ENCODE data around the gene SLC13A3. TPM values are rescaled to one million over a fixed set of nuclear protein-coding genes. Genes with fewer than 3 reads are reported as not detected.

SLC13A3 gene
- total RNA-seq, 1 donor from 2014 or later: 1.6 TPM

DNA sequence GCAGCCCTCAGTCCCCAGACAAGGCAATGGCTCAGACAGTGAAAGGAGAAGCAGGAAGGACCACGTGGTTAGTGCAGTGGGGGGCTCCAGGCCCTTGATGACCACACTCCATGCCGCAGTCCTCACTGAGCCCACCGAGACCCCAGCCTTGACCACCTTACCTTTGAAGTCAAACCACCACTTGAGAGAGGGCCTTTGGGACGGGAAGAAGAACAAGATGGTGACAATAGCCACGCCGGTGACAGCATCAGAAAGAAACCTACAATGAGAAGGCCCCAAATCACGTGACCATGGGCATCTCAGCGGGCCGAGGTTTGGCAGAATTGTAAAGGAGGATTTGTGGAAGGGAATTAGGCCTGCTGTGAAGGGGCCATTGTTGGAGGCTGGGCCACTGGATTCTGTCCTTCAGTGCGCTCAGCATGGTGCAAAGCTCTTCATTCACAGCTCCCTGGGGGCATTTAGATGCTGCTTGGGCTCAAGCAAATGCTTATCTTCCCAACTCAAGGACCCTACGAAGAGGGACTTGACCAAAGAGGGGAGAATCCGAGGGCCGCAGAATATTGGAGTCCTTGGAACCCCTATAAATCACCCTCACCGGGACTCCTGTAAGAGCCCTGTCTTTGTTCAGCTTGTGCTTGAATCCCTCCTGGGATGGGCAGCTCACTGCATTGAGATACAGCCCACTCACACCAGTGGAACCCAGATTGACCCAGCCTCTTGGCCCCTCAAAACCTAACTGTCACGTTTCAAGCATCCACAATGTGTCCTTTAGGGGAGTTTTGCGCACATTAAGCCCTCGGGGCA lies 67.6 kb downstream of the SLC13A3 start:
- TF ChIP-seq, protein P1, sequence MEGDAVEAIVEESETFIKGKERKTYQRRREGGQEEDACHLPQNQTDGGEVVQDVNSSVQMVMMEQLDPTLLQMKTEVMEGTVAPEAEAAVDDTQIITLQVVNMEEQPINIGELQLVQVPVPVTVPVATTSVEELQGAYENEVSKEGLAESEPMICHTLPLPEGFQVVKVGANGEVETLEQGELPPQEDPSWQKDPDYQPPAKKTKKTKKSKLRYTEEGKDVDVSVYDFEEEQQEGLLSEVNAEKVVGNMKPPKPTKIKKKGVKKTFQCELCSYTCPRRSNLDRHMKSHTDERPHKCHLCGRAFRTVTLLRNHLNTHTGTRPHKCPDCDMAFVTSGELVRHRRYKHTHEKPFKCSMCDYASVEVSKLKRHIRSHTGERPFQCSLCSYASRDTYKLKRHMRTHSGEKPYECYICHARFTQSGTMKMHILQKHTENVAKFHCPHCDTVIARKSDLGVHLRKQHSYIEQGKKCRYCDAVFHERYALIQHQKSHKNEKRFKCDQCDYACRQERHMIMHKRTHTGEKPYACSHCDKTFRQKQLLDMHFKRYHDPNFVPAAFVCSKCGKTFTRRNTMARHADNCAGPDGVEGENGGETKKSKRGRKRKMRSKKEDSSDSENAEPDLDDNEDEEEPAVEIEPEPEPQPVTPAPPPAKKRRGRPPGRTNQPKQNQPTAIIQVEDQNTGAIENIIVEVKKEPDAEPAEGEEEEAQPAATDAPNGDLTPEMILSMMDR (conservative IDR thresholded peaks at IDR 0.05; ENCODE audit: low read depth, low read length): no peak
- DNase-seq (ENCODE audit: low read depth): no peak
- H3K4me3 ChIP-seq (ENCODE audit: low read depth, low read length): no peak overlapping the region

GRCh38 chr20:46582648-46583047 lies 68.6 kb downstream of the SLC13A3 start:
- DNase-seq (ENCODE audit: low read depth): no peak
- TF ChIP-seq, protein P1 (conservative IDR thresholded peaks at IDR 0.05; ENCODE audit: low read depth, low read length): no peak
- H3K4me3 ChIP-seq (ENCODE audit: low read depth, low read length): no peak overlapping the region

DNA sequence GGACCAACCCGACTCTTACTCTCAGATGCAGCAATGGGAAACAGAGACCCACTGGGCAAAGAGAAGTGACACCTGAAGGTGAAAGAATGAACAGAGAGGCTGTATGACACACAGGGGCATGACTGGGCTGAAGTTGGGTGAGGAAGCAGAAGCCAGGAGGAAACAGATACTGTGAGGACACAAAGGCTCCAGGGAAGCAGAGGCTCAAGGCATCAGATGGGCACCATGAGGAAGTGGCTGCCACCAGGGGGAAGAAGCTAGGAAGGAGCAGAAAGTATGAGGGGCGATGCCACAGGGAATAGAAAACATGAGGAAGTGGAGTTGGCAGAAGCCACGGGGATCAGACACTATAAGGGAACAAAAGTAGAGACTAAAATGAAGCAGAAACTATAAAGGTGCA lies 69.9 kb downstream of the SLC13A3 start:
- no peak for DNase-seq (ENCODE audit: low read depth)
- TF ChIP-seq, protein P1 (conservative IDR thresholded peaks at IDR 0.05; ENCODE audit: low read depth, low read length): no peak
- H3K4me3 ChIP-seq (ENCODE audit: low read depth, low read length): no peak overlapping the region

- H3K4me3 ChIP-seq (ENCODE audit: low read depth, low read length): no peak overlapping the region
- TF ChIP-seq, protein P1 (conservative IDR thresholded peaks at IDR 0.05; ENCODE audit: low read depth, low read length): no peak
- DNase-seq (ENCODE audit: low read depth): no peak
Observed at GRCh38 chr20:46580613-46581205, 70.5 kb downstream of the SLC13A3 start.

DNA sequence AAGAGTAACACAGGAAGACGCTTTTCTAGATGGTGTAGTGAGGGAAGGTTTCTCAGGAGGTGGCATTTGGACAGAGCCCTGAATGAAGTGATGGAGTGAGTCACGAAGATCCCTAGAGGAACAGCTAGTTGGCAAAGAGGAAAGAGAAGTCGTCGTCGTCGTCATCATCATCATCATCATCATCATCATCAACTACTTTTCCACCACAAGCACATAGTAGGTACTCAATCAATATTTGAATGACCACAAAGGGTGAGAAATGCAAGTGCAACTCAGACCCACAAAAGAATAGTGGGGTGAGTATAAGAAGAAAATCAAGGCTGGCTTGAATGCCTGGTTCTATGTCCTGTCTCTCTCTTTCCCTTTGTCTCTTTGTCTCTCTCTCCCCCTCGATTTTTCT lies 72.5 kb downstream of the SLC13A3 start:
- no peak for DNase-seq (ENCODE audit: low read depth)
- no peak overlapping the region for H3K4me3 ChIP-seq (ENCODE audit: low read depth, low read length)
- TF ChIP-seq, protein P1 (conservative IDR thresholded peaks at IDR 0.05; ENCODE audit: low read depth, low read length): no peak

- DNase-seq (ENCODE audit: low read depth): no peak
- H3K4me3 ChIP-seq (ENCODE audit: low read depth, low read length): no peak overlapping the region
- TF ChIP-seq, protein P1 (conservative IDR thresholded peaks at IDR 0.05; ENCODE audit: low read depth, low read length): no peak
Observed at GRCh38 chr20:46576774-46577395, 74.4 kb downstream of the SLC13A3 start.
